ENCODE results near the gene CFAP43. TPM values are rescaled to one million over a fixed set of nuclear protein-coding genes. Genes with fewer than 3 reads are reported as not detected.

Gene CFAP43
- total RNA-seq, 1 donor from 2014 or later, result 0.15 TPM

DNA sequence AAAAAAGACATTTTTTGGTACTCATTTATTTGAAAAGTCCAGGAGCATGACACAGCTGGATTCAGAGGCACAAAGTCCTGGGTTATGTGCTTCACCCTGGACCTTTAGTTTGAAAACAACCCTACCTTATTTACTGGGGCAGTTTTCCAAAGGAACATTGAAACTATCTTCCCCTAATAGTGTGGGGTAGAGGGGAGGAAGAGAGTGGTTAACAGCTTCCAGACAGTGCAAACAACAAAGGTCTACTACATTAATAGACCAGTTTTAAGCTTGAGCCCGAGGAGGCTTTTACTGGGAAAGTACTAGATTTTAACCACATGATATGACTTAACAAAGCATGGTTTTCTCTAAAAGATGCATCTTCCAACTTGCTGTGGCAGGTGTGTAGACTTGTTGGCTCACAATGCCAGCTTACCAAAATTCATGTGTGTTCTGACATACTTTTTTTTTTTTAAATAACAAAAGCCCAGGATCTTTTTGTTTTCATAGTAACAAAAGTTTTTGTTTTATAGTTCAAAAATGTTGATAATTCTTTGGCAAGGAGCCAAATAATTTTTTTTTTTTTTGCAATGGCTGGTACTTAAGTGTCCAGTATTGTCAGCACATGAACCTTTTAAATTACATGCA, 24.3 kb upstream of the CFAP43 start:
- no peaks in the 10 kb centered on the region for H3K9me3 Mint-ChIP-seq (ENCODE audit: low read depth)
- no peaks in the 10 kb centered on the region for H3K27me3 Mint-ChIP-seq (ENCODE audit: low read depth)
- peak overlapping the region; percentile 96 for H3K27ac Mint-ChIP-seq (ENCODE audit: unreplicated experiment)
- no peak for TF ChIP-seq CTCF (IDR thresholded peaks at IDR 0.05)
- no peak for DNase-seq (ENCODE audit: low spot score)
- H3K4me1 Mint-ChIP-seq (ENCODE audit: low read depth), result peaks cover 64% of the 10 kb centered on the region
- peaks cover 22% of the 10 kb centered on the region for H3K36me3 Mint-ChIP-seq (ENCODE audit: low read depth)
- H3K4me3 Mint-ChIP-seq (ENCODE audit: unreplicated experiment), result peak overlapping the region; percentile 91

DNA sequence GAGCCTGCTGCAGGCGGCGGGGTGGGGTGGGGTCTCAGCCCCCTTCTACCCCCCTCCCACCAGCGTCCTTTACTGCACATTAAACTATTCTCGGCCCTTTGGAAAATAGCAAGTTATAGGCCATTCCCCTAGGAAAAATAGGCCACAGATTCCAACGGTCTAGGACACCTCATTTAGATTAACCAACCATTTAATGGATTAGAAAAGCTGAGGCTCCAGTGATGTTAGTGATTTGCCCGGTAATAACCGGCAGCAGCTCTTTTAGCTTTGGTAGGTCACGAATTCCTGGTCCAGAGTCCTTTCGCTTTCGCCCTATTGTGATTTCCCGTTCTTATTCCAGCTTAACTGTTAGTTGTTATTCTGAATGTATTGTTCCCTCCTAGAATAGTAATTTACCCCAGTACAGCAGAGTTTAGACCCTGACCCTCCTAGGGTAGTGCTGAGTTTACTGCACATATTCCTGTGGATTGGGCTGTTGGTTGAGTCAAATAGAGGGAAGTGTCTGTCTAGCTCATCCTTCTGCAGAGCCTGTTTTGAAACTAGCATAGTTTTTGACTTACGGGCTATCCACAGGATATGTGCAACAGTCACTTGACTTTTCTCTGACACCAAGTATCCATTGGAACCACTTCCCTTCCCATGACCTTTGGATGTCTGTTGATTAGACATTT, 23.3 kb upstream of the CFAP43 start:
- Mint-ChIP-seq H3K4me3 (ENCODE audit: unreplicated experiment) (peak overlapping the region; percentile 91), H3K36me3 (ENCODE audit: low read depth) (peaks cover 16% of the 10 kb centered on the region), H3K27ac (ENCODE audit: unreplicated experiment) (peak overlapping the region; percentile 96), H3K9me3 (ENCODE audit: low read depth) (no peaks in the 10 kb centered on the region), H3K27me3 (ENCODE audit: low read depth) (no peaks in the 10 kb centered on the region), H3K4me1 (ENCODE audit: low read depth) (peaks cover 54% of the 10 kb centered on the region)
- no peak for TF ChIP-seq CTCF (IDR thresholded peaks at IDR 0.05)
- no peak for DNase-seq (ENCODE audit: low spot score)

DNA sequence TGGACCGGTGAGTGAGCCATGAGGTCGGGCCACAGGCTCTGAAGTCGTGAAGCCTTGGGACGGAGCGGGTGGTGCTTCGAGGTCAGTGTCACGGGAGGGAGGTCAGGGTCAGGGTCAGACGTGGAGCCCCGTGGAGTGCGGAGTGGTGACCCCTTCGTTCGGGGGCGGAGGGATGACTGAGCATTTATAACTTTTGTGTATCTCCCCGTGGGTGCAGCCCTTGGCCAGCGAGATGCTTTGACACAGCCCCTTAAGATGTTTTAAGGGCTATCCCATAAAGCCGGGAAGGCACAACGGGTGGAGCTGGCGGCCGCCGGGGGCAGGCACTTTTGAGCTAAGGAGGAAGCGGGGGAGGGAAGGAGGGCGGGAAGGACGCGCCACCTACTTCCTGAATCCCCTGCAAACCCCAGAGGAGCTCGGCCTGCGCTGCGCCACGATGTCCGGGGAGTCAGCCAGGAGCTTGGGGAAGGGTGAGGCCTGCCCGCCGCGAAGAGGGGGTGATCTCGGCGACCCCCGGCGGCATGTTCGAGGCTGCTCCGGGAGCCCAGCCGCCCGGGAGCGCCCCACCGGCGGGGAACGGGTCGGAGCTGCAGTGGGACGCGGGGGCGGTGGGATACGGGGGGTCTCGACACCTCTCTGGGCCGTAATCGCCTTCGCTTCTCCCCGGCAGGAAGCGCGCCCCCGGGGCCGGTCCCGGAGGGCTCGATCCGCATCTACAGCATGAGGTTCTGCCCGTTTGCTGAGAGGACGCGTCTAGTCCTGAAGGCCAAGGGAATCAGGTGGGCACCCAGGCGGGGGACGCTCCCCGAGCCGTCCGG, 22.5 kb upstream of the CFAP43 start, which contains the start of gene GSTO1:
Gene GSTO1, plus strand, starts transcription at position 400 of the 818 bp plus-strand sequence. Its CDS starts 37 bp downstream, at position 437.
- peaks cover 16% of the 10 kb centered on the region for H3K36me3 Mint-ChIP-seq (ENCODE audit: low read depth)
- no peaks in the 10 kb centered on the region for H3K9me3 Mint-ChIP-seq (ENCODE audit: low read depth)
- H3K4me3 Mint-ChIP-seq (ENCODE audit: unreplicated experiment), result peak within 1 kb of the TSS; percentile 91
- TF ChIP-seq CTCF (IDR thresholded peaks at IDR 0.05), result peak; percentile 38
- H3K27ac Mint-ChIP-seq (ENCODE audit: unreplicated experiment), result peak within 1 kb of the TSS; percentile 96
- H3K27me3 Mint-ChIP-seq (ENCODE audit: low read depth), result no peaks in the 10 kb centered on the region
- H3K4me1 Mint-ChIP-seq (ENCODE audit: low read depth), result peaks cover 46% of the 10 kb centered on the region
- no peak for DNase-seq (ENCODE audit: low spot score)

GRCh38 chr10:104253606-104254410, 21.6 kb upstream of the CFAP43 start:
- TF ChIP-seq CTCF (IDR thresholded peaks at IDR 0.05), result no peak
- peak overlapping the region; percentile 91 for H3K4me3 Mint-ChIP-seq (ENCODE audit: unreplicated experiment)
- DNase-seq (ENCODE audit: low spot score), result no peak

More at GRCh38 chr10:104253606-104254410, 21.6 kb upstream of the CFAP43 start:
- Mint-ChIP-seq H3K4me1 (ENCODE audit: low read depth) (peaks cover 37% of the 10 kb centered on the region), H3K27ac (ENCODE audit: unreplicated experiment) (peak overlapping the region; percentile 96), H3K36me3 (ENCODE audit: low read depth) (peaks cover 8% of the 10 kb centered on the region), H3K9me3 (ENCODE audit: low read depth) (no peaks in the 10 kb centered on the region), H3K27me3 (ENCODE audit: low read depth) (no peaks in the 10 kb centered on the region)

All from chondrocyte (in vitro differentiated cells).